Stomach (tissue), 4 donors: ENCODE measurements around the gene BRD7.

Experiments
- POLR2A ChIP-seq, 4 donors: fragments of 450-650 bp; IDR thresholded peaks; one replicate each; pipeline ENCODE4 v1.6.1; 2016; ENCODE audit warnings: antibody characterized with exemption in 4 of 4, control low read depth in 2 of 4, mild to moderate bottlenecking in 1 of 4, moderate library complexity in 1 of 4
- POLR2AphosphoS5 ChIP-seq, 3 donors: sonication (generic); formaldehyde crosslinking; IDR thresholded peaks; one replicate each; pipeline ENCODE4 v1.6.1; 2016; ENCODE audit warnings: antibody characterized with exemption in 3 of 3
- TF ChIP-seq, protein P1 (sequence below), 7 experiments: fragments of 450-650 bp in 4 of 7; fragments of 200-600 bp in 3 of 7; sonication (generic) in 3 of 7; IDR thresholded peaks; one replicate each; pipeline ENCODE4 v1.5.1; 2016 to 2019; ENCODE audit warnings: antibody characterized with exemption in 7 of 7, control low read depth in 2 of 7, mild to moderate bottlenecking in 1 of 7

DNA sequence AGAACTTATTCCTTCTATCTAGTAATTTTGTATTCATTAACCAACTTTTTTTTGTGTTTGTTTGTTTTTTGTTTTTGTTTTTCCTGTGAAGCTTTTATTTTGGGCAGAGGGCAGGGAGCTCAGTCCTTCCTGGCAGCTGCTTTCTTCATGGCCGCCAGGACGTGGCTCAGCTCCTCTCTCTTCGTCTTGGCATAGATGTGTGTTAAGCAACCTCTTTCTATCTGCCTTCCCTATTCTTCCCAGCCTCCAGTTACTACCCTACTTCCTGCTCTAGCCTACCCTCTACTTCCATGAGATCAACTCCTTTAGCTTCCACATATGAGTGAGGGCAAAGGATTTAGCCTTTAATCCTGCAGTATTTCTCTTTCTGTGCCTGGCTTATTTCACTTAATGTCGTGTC lies 8.2 kb upstream of the BRD7 start:
- TF ChIP-seq, protein P1, sequence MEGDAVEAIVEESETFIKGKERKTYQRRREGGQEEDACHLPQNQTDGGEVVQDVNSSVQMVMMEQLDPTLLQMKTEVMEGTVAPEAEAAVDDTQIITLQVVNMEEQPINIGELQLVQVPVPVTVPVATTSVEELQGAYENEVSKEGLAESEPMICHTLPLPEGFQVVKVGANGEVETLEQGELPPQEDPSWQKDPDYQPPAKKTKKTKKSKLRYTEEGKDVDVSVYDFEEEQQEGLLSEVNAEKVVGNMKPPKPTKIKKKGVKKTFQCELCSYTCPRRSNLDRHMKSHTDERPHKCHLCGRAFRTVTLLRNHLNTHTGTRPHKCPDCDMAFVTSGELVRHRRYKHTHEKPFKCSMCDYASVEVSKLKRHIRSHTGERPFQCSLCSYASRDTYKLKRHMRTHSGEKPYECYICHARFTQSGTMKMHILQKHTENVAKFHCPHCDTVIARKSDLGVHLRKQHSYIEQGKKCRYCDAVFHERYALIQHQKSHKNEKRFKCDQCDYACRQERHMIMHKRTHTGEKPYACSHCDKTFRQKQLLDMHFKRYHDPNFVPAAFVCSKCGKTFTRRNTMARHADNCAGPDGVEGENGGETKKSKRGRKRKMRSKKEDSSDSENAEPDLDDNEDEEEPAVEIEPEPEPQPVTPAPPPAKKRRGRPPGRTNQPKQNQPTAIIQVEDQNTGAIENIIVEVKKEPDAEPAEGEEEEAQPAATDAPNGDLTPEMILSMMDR (IDR thresholded peaks at IDR 0.05): no peak
- TF ChIP-seq POLR2A (IDR thresholded peaks at IDR 0.05): no peak
- no peak for TF ChIP-seq POLR2AphosphoS5 (IDR thresholded peaks at IDR 0.05)
